K562 (cell line): ENCODE results near the gene ABCD4. TPM values are rescaled to one million over a fixed set of nuclear protein-coding genes. Genes with fewer than 3 reads are reported as not detected.

Experiments
- L3MBTL2 ChIP-seq: fragments of 450-650 bp; IDR thresholded peaks from 2 replicates; pipeline ENCODE4 v1.6.1; 2016; ENCODE audit warnings: mild to moderate bottlenecking, moderate library complexity
- NFE2 ChIP-seq: IDR thresholded peaks from 2 replicates; pipeline ENCODE4 v1.6.1; 2014; ENCODE audit warnings: antibody characterized with exemption, low read depth
- POLR2AphosphoS5 ChIP-seq: IDR thresholded peaks from 2 replicates; pipeline ENCODE4 v1.6.1; 2011; ENCODE audit warnings: mild to moderate bottlenecking, low read depth, low read length, moderate library complexity; ENCODE audit not compliant: control insufficient read depth, insufficient read depth
- SP1 ChIP-seq: sonication (generic); formaldehyde crosslinking; IDR thresholded peaks from 2 replicates; pipeline ENCODE4 v1.8.1; 2022; ENCODE audit warnings: mild to moderate bottlenecking, missing genetic modification reagents
- TARDBP ChIP-seq: fragments of 450-650 bp; IDR thresholded peaks from 2 replicates; pipeline ENCODE4 v1.6.1; 2016
- TEAD1 ChIP-seq, 2 experiments: fragments of 450-650 bp in 1 of 2; sonication (generic) in 1 of 2; formaldehyde crosslinking; IDR thresholded peaks; 2 replicates each; pipeline versions ENCODE4 v1.4.0 to v1.8.0; 2020 to 2022; ENCODE audit warnings: mild to moderate bottlenecking in 2 of 2, missing genetic modification reagents in 1 of 2
- ZNF121 ChIP-seq: sonication (generic); formaldehyde crosslinking; conservative IDR thresholded peaks from 2 replicates; pipeline ENCODE4 v1.8.0; 2022; ENCODE audit warnings: missing genetic modification reagents
- ZNF212 ChIP-seq: fragments of 450-650 bp; formaldehyde crosslinking; IDR thresholded peaks from 2 replicates; pipeline ENCODE4 v1.4.0; 2020; ENCODE audit warnings: mild to moderate bottlenecking
- ZNF354B ChIP-seq: fragments of 250-450 bp; sonication (Bioruptor Pico); IDR thresholded peaks from 2 replicates; pipeline ENCODE4 v1.4.0; 2020
- polyA plus RNA-seq, 8 experiments: library from polyadenylated mRNA; depleted of rRNA in 4 of 8; stranded (reverse) in 5 of 8; unstranded in 3 of 8; fragments of >200 nt; fragmentation: Nextera tagmentation in 2 of 8; fragmentation: Illumina TruSeq in 1 of 8; extraction: Ambion mirVana in 2 of 8; extraction: Trizol in 1 of 8; gene quantifications; 2 replicates each; pipeline versions ENCODE4 v1.2.1 to v1.2.3, GENCODE V29; 2011 to 2014; ENCODE audit warnings: inconsistent platforms in 1 of 8, missing spikeins in 1 of 8
- total RNA-seq, 7 experiments: library from RNA; depleted of rRNA in 6 of 7; stranded (reverse); fragments of >200 nt in 6 of 7; fragmentation: Illumina TruSeq in 2 of 7; extraction: Trizol in 2 of 7; gene quantifications; 2 replicates each; pipeline versions ENCODE4 v1.2.1 to v1.2.3, GENCODE V29; 2011 to 2021; ENCODE audit warnings: low replicate concordance in 1 of 7
- TF ChIP-seq, protein P1 (sequence below): conservative IDR thresholded peaks from 2 replicates; pipeline ENCODE4 v1.6.1; 2011; ENCODE audit warnings: low read depth, mild to moderate bottlenecking, low read length; ENCODE audit not compliant: control insufficient read depth
- TF ChIP-seq, protein P2 (sequence below), 2 experiments: fragments of 450-650 bp; formaldehyde crosslinking in 1 of 2; IDR thresholded peaks; 2 replicates each; pipeline versions ENCODE4 v1.4.0 to v1.6.1; 2014 to 2020; ENCODE audit warnings: mild to moderate bottlenecking in 2 of 2, borderline replicate concordance in 1 of 2, low read depth in 1 of 2

Gene ABCD4
- total and polyA plus RNA-seq, 9 of the 15 experiments (the other 6 are each of a cell fraction or from before 2014, with no cell fraction given): 3.5 to 17.2 (median 12.4) TPM

DNA sequence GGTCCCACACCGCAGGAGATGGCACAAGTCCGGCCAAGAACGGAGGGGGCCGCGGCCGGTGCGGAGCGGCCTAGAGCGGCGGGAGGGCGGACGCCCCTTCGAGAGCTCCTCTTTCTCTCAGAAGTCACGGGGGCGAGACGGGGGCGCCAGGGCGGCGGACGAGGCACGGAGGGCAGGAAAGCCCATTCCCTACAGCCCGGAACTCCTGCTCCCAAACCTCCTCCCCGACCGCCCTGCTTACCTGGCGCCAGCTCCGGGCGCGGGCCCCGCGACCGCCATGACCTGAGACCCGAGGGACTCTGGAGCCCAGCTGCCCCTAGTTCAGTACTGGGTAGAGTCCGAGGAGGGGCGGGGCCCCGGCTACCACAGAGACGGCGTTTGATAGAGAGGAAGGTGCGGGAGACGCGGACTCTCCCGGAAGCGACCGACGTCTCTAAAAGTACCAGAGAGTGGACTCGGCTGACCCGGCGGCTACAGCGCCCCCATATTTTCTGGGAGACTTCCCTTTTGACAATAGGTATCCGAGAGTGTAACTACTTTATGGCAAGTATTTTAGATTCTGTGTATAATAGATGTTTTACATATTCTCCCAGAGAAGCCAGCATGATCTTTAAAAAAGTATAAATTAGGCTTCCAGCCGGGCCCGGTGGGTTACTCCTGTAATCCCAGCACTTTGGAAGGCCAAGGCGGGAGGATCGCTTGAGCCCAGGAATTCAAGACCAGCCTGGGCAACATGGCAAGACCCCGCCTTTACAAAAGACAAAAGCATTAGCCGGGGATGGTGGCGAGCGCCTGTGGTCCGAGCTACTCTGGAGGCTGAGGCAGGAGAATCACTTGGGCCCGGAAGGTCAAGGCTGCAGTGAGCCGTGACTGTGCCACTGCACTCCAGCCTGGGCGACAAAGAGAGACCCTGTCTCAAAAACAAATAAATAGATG lies at the start of gene ABCD4 (continued):
- TF ChIP-seq POLR2AphosphoS5 (peak; percentile 67; the same call in 1 of the 2 replicates), ZNF121 (CRISPR knock-in tag) (peak; percentile 47), TEAD1 (CRISPR knock-in tag; IDR thresholded peaks at IDR 0.05) (no peak), ZNF212 (no peak), ZNF354B (CRISPR knock-in tag) (no peak), NFE2 (no peak), L3MBTL2 (no peak), TARDBP (no peak), SP1 (CRISPR knock-in tag) (peak; percentile 33; the same call in 1 of the 2 replicates)
- TF ChIP-seq, protein P1, sequence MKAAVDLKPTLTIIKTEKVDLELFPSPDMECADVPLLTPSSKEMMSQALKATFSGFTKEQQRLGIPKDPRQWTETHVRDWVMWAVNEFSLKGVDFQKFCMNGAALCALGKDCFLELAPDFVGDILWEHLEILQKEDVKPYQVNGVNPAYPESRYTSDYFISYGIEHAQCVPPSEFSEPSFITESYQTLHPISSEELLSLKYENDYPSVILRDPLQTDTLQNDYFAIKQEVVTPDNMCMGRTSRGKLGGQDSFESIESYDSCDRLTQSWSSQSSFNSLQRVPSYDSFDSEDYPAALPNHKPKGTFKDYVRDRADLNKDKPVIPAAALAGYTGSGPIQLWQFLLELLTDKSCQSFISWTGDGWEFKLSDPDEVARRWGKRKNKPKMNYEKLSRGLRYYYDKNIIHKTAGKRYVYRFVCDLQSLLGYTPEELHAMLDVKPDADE: 0 out of 2 replicates have a peak, but pooled peaks have one; percentile 28
- TF ChIP-seq, protein P2, sequence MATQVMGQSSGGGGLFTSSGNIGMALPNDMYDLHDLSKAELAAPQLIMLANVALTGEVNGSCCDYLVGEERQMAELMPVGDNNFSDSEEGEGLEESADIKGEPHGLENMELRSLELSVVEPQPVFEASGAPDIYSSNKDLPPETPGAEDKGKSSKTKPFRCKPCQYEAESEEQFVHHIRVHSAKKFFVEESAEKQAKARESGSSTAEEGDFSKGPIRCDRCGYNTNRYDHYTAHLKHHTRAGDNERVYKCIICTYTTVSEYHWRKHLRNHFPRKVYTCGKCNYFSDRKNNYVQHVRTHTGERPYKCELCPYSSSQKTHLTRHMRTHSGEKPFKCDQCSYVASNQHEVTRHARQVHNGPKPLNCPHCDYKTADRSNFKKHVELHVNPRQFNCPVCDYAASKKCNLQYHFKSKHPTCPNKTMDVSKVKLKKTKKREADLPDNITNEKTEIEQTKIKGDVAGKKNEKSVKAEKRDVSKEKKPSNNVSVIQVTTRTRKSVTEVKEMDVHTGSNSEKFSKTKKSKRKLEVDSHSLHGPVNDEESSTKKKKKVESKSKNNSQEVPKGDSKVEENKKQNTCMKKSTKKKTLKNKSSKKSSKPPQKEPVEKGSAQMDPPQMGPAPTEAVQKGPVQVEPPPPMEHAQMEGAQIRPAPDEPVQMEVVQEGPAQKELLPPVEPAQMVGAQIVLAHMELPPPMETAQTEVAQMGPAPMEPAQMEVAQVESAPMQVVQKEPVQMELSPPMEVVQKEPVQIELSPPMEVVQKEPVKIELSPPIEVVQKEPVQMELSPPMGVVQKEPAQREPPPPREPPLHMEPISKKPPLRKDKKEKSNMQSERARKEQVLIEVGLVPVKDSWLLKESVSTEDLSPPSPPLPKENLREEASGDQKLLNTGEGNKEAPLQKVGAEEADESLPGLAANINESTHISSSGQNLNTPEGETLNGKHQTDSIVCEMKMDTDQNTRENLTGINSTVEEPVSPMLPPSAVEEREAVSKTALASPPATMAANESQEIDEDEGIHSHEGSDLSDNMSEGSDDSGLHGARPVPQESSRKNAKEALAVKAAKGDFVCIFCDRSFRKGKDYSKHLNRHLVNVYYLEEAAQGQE (IDR thresholded peaks at IDR 0.05; ENCODE audit: borderline replicate concordance): 0 out of 2 replicates have a peak, but pooled peaks have one; percentile 10
- TF ChIP-seq, protein P2 (CRISPR knock-in tag; IDR thresholded peaks at IDR 0.05; ENCODE audit: low read depth): no peak
